Endothelial cell (in vitro differentiated cells): ENCODE data around the gene SUN5. TPM values are rescaled to one million over a fixed set of nuclear protein-coding genes. Genes with fewer than 3 reads are reported as not detected.

Experiments
- DNase-seq: peaks from one replicate; pipeline ENCODE4 v3.0.0; 2021; ENCODE audit warnings: low spot score
- H3K27ac Mint-ChIP-seq: one replicate; pipeline ENCODE4 v1.8.0; 2021; ENCODE audit warnings: mixed read lengths, inconsistent platforms; ENCODE audit not compliant: unreplicated experiment
- H3K27me3 Mint-ChIP-seq: one replicate; pipeline ENCODE4 v1.8.0; 2021; ENCODE audit warnings: mild to moderate bottlenecking, moderate library complexity, mixed read lengths, inconsistent platforms; ENCODE audit not compliant: unreplicated experiment
- H3K36me3 Mint-ChIP-seq: one replicate; pipeline ENCODE4 v1.8.0; 2021; ENCODE audit warnings: mild to moderate bottlenecking, low read depth, mixed read lengths, inconsistent platforms; ENCODE audit not compliant: unreplicated experiment
- H3K4me1 Mint-ChIP-seq: one replicate; pipeline ENCODE4 v1.8.0; 2021; ENCODE audit warnings: mild to moderate bottlenecking, mixed read lengths, inconsistent platforms; ENCODE audit not compliant: unreplicated experiment
- H3K4me3 Mint-ChIP-seq: one replicate; pipeline ENCODE4 v1.8.0; 2021; ENCODE audit warnings: mild to moderate bottlenecking, mixed read lengths, inconsistent platforms; ENCODE audit not compliant: unreplicated experiment
- H3K9me3 Mint-ChIP-seq: one replicate; pipeline ENCODE4 v1.8.0; 2021; ENCODE audit warnings: mixed read lengths, inconsistent platforms; ENCODE audit not compliant: unreplicated experiment
- total RNA-seq: library from RNA; stranded (reverse); fragmentation: NEBNext Ultra II Directional; extraction: Animal tissue kit (Norgen Biotek cat#: 25700); gene quantifications from one replicate; pipeline ENCODE4 v1.2.1, GENCODE V29; 2021; ENCODE audit not compliant: unreplicated experiment
- TF ChIP-seq, protein P1 (sequence below): fragments of 200-600 bp; sonication (generic); IDR thresholded peaks from one replicate; pipeline ENCODE4 v1.5.0; 2021; ENCODE audit warnings: antibody characterized with exemption; ENCODE audit not compliant: unreplicated experiment

Gene SUN5
- total RNA-seq, 1 donor from 2014 or later: not detected

GRCh38 chr20:33016581-33017109, 12.4 kb upstream of the SUN5 start:
- TF ChIP-seq, protein P1, sequence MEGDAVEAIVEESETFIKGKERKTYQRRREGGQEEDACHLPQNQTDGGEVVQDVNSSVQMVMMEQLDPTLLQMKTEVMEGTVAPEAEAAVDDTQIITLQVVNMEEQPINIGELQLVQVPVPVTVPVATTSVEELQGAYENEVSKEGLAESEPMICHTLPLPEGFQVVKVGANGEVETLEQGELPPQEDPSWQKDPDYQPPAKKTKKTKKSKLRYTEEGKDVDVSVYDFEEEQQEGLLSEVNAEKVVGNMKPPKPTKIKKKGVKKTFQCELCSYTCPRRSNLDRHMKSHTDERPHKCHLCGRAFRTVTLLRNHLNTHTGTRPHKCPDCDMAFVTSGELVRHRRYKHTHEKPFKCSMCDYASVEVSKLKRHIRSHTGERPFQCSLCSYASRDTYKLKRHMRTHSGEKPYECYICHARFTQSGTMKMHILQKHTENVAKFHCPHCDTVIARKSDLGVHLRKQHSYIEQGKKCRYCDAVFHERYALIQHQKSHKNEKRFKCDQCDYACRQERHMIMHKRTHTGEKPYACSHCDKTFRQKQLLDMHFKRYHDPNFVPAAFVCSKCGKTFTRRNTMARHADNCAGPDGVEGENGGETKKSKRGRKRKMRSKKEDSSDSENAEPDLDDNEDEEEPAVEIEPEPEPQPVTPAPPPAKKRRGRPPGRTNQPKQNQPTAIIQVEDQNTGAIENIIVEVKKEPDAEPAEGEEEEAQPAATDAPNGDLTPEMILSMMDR: no peak
- no peaks in the 10 kb centered on the region for H3K36me3 Mint-ChIP-seq
- no peak for DNase-seq
- H3K27ac Mint-ChIP-seq: no peak overlapping the region
- H3K4me1 Mint-ChIP-seq: no peaks in the 10 kb centered on the region
- peaks cover 5% of the 10 kb centered on the region for H3K27me3 Mint-ChIP-seq
- no peak overlapping the region for H3K4me3 Mint-ChIP-seq
- H3K9me3 Mint-ChIP-seq: no peaks in the 10 kb centered on the region

- Mint-ChIP-seq H3K9me3 (no peaks in the 10 kb centered on the region), H3K27ac (no peak overlapping the region), H3K4me3 (no peak overlapping the region), H3K36me3 (no peaks in the 10 kb centered on the region), H3K4me1 (no peaks in the 10 kb centered on the region), H3K27me3 (peaks cover 5% of the 10 kb centered on the region)
- DNase-seq: no peak
- TF ChIP-seq, protein P1: no peak
Measured at GRCh38 chr20:33015700-33016580, 11.7 kb upstream of the SUN5 start.

DNA sequence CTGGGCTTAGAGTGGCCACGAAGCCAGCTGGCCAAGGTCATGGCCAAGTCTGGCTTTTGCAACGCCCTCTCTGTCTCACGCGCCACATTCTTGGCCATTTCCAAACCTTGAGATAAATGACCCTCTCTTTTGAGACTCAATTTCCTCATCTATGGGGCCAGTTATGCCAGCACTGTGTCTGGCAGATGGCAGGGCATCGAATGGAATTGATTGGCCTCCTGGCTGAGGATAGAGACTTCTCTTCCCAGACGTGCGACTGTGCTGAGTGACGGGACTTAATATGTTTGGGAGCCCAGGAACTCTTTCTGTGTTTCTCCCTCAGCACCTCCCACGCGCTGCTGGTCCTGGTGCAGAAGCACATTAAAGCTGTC, 10.9 kb upstream of the SUN5 start:
- Mint-ChIP-seq H3K9me3 (no peaks in the 10 kb centered on the region), H3K27me3 (peaks cover 5% of the 10 kb centered on the region), H3K4me3 (no peak overlapping the region), H3K4me1 (no peaks in the 10 kb centered on the region), H3K27ac (no peak overlapping the region), H3K36me3 (no peaks in the 10 kb centered on the region)
- TF ChIP-seq, protein P1: no peak
- no peak for DNase-seq

DNA sequence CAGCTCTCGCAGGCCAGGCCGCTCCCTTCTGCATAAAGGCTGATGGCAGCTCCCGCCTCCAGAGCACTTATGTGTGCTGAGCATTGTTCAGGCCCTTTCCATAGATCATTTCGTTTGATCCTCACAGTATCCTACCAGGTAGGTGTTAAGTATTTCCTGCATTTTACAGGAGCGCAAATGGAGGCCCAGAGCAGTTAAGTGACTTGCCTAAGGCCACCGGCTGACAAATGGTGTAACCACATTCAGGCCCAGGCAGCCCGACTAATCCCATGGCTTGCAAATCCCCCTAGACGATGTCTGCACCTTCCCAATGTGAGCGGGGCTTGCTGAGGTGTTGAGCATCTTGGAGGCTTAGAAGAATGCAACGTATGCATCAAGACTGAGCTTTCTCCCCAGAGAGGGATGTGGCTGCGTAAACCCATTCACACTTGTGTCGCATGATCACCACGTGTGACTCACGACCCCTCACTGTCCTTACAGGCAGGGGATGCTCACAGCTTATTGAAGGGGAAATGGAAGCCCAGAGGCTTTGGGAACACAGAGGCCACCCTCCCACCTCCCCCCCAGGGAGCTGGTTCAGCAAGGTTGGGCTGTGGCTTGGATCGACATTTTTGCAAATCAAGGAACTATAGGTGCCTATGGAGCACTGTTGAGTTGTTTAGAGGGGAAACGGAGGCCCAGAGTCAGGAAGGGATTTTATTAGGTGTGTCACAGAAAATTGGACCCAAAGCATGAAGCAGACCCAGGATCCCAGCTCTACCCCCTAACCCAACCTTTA, 10.3 kb upstream of the SUN5 start:
- DNase-seq: no peak
- TF ChIP-seq, protein P1: no peak
- Mint-ChIP-seq H3K4me3 (no peak overlapping the region), H3K9me3 (no peaks in the 10 kb centered on the region), H3K4me1 (no peaks in the 10 kb centered on the region), H3K27me3 (peaks cover 5% of the 10 kb centered on the region), H3K27ac (no peak overlapping the region), H3K36me3 (no peaks in the 10 kb centered on the region)
